Measurements from ENCODE around the gene ZBP1.

- TF ChIP-seq POLR2A (IDR thresholded peaks at IDR 0.05; ENCODE audit: low read depth, low read length) (no peak), TAF1 (IDR thresholded peaks at IDR 0.05; ENCODE audit: low read depth, low read length) (no peak), POLR2AphosphoS5 (IDR thresholded peaks at IDR 0.05; ENCODE audit: low read depth, low read length) (no peak), PAX5 (IDR thresholded peaks at IDR 0.05; ENCODE audit: insufficient read depth, low read length, severe bottlenecking) (no peak), POU2F2 (IDR thresholded peaks at IDR 0.05; ENCODE audit: low read depth, low read length) (no peak), SPI1 (IDR thresholded peaks at IDR 0.05; ENCODE audit: low read depth, low read length) (no peak)
Measured at GRCh38 chr20:57652606-57653545, 32.6 kb upstream of the ZBP1 start.

All from GM12891 (cell line).